ENCODE measurements around the gene FAM168A. TPM values are rescaled to one million over a fixed set of nuclear protein-coding genes. Genes with fewer than 3 reads are reported as not detected.

Gene FAM168A
- total and polyA plus RNA-seq, 9 of the 15 experiments (the other 6 are each of a cell fraction or from before 2014, with no cell fraction given), result 0.44 to 7.2 (median 2.9) TPM

DNA sequence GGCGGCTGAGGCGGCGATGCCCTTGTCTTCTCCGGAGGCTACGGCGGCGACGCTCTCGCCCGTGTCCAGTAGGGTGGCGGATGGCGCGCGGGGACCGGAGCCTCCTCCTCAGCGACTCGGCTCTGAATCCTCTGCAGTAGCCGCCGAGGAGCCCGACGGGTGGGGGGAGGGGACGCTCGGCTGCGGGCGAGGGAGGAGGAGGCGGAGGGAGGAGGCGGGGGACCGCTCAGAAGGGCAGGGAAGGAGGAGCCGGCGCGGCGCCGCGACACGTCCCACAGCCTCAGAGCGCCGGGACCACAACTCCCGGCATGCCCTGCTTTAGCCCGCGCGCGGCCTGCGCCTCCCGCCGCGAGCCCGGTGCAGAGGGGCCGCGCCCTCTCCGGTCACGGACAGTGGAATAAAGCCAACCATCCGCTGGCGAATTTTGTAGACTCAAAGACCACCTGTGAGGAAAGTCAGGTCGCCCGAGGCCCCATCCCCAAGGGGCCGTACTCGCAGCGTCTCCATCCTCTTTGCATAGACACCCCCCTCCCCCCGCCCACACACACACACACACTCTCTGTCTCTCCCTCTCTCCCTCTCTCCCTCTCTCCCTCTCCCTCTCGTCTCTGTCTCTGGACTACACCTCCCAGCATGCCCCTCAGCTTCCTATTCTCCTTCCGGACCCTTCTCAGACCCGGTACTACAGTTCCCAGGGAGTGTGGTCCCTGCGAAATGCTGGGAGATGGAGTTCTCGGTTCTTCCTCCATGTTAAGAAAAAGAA, at the start of gene FAM168A (continued):
- TF ChIP-seq HNRNPLL (IDR thresholded peaks at IDR 0.05; ENCODE audit: low read depth, low read length, poor library complexity, severe bottlenecking) (peak; percentile 8), XRCC5 (IDR thresholded peaks at IDR 0.05; ENCODE audit: low read depth, low read length) (peak; percentile 86; the same call in 1 of the 2 replicates), TSC22D4 (tag; IDR thresholded peaks at IDR 0.05) (no peak), VEZF1 (CRISPR knock-in tag; IDR thresholded peaks at IDR 0.05) (peak; percentile 99), SAP30 (IDR thresholded peaks at IDR 0.05; ENCODE audit: borderline replicate concordance, insufficient read depth, low read depth, low read length, poor library complexity, severe bottlenecking) (peak; percentile 65), SP2 (IDR thresholded peaks at IDR 0.05; ENCODE audit: extremely low read depth, low read depth, low read length, poor library complexity, severe bottlenecking) (no peak), TFAP4 (CRISPR knock-in tag; IDR thresholded peaks at IDR 0.05; ENCODE audit: borderline replicate concordance) (peak; percentile 71; the same call in 1 of the 2 replicates), ZNF316 (IDR thresholded peaks at IDR 0.05) (no peak), HDAC2 (IDR thresholded peaks at IDR 0.05) (peak; percentile 50; the same call in 1 of the 2 replicates), CBX1 (IDR thresholded peaks at IDR 0.05; ENCODE audit: low read depth) (0 out of 2 replicates have a peak, but pooled peaks have one; percentile 42), YY1 (IDR thresholded peaks at IDR 0.05; ENCODE audit: borderline replicate concordance in 1 of 3, control insufficient read depth in 1 of 3, extremely low read depth in 1 of 3, insufficient read depth in 3 of 3, insufficient read length in 1 of 3, insufficient replicate concordance in 2 of 3, low read depth in 1 of 3, low read length in 2 of 3) (peak in 2 of 3 experiments; percentile 51 to 80), ZBTB8A (IDR thresholded peaks at IDR 0.05; ENCODE audit: partially characterized antibody) (no peak), POLR2B (IDR thresholded peaks at IDR 0.05; ENCODE audit: low read depth, partially characterized antibody) (peak; percentile 67), HMGXB4 (CRISPR knock-in tag; IDR thresholded peaks at IDR 0.05) (0 out of 2 replicates have a peak, but pooled peaks have one; percentile 53), DDX20 (tag; IDR thresholded peaks at IDR 0.05; ENCODE audit: low read depth) (no peak), IFI16 (CRISPR knock-in tag; IDR thresholded peaks at IDR 0.05) (no peak), NRF1 (conservative IDR thresholded peaks at IDR 0.05 in 1 of 2, IDR thresholded peaks at IDR 0.05 in 1 of 2) (peak; percentile 83 to 86), GABPB2 (CRISPR knock-in tag; conservative IDR thresholded peaks at IDR 0.05) (no peak), HOMEZ (CRISPR knock-in tag; IDR thresholded peaks at IDR 0.05) (no peak), ZNF431 (CRISPR knock-in tag; IDR thresholded peaks at IDR 0.05) (no peak), POLR2A (conservative IDR thresholded peaks at IDR 0.05) (peak; percentile 81; the same call in 1 of the 2 replicates)
